Panc1 (cell line): Measurements from ENCODE around the gene KCNAB1. TPM values are rescaled to one million over a fixed set of nuclear protein-coding genes. Genes with fewer than 3 reads are reported as not detected.

Experiments
- ATAC-seq: fragments of 200-7000 bp; cut with Tn5 transposase; 2 replicates; pipeline ENCODE4 v1.9.1; 2020; ENCODE audit warnings: mild to moderate bottlenecking, moderate library complexity
- BruUV-seq: library from RNA; stranded (reverse); fragments of 400-500 nt; replicated peaks from 2 replicates; lab custom pipeline; 2021; lab: Mats Ljungman, UMichigan
- CTCF ChIA-PET: fragments of 300-600 bp; sonication (Branson Sonifier 250); formaldehyde crosslinking; loops from one replicate; lab custom pipeline; 2022; ENCODE audit warnings: antibody characterized with exemption; lab: Charles Lee
- POLR2A ChIA-PET: fragments of 300-600 bp; sonication (Branson Sonifier 250); formaldehyde crosslinking; loops from one replicate; lab custom pipeline; 2022; ENCODE audit warnings: antibody characterized with exemption; lab: Charles Lee
- DNase-seq: peaks from one replicate; pipeline ENCODE4 v3.0.0-alpha.2; 2010; ENCODE audit warnings: low read depth, low spot score
- H3K27ac ChIP-seq: 2 replicates; pipeline ENCODE4 v1.5.1; 2011; ENCODE audit warnings: mild to moderate bottlenecking, low read length, inconsistent platforms
- H3K27me3 ChIP-seq: fragments of 200-500 bp; sonication (Bioruptor generic); 2 replicates; pipeline ENCODE4 v1.6.0; 2014; ENCODE audit warnings: low read length, inconsistent platforms; ENCODE audit not compliant: control insufficient read depth, insufficient read depth
- H3K36me3 ChIP-seq: fragments of 200-500 bp; sonication (Bioruptor generic); 2 replicates; pipeline ENCODE4 v1.5.1; 2014; ENCODE audit warnings: inconsistent platforms, mild to moderate bottlenecking, low read length, moderate library complexity; ENCODE audit not compliant: control insufficient read depth, insufficient read depth
- H3K4me1 ChIP-seq: 2 replicates; pipeline ENCODE4 v1.5.1; 2011; ENCODE audit warnings: inconsistent platforms, mild to moderate bottlenecking, low read length, moderate library complexity; ENCODE audit not compliant: control insufficient read depth, insufficient read depth
- H3K4me3 ChIP-seq, 2 experiments: 2 replicates each; pipeline ENCODE4 v1.5.1; 2011 to 2012; ENCODE audit warnings: low read depth in 2 of 2, low read length in 2 of 2, mild to moderate bottlenecking in 2 of 2, inconsistent platforms in 1 of 2, moderate library complexity in 1 of 2
- H3K9me3 ChIP-seq: fragments of 200-500 bp; sonication (Bioruptor generic); 2 replicates; pipeline ENCODE4 v1.5.1; 2014; ENCODE audit warnings: low read depth, mild to moderate bottlenecking, inconsistent platforms, low read length, moderate library complexity; ENCODE audit not compliant: control insufficient read depth, insufficient read depth
- CTCF ChIP-seq: fragments of 450-650 bp; IDR thresholded peaks from 2 replicates; pipeline ENCODE4 v1.5.1; 2017; ENCODE audit warnings: mild to moderate bottlenecking
- POLR2AphosphoS5 ChIP-seq: IDR thresholded peaks from 2 replicates; pipeline ENCODE4 v1.6.1; 2012; ENCODE audit warnings: mild to moderate bottlenecking, low read depth, low read length, moderate library complexity
- SIN3A ChIP-seq: IDR thresholded peaks from 2 replicates; pipeline ENCODE4 v1.6.1; 2012; ENCODE audit warnings: low read depth, mild to moderate bottlenecking, low read length, moderate library complexity, borderline replicate concordance; ENCODE audit not compliant: insufficient read depth
- TCF7L2 ChIP-seq: IDR thresholded peaks from 2 replicates; pipeline ENCODE4 v1.6.1; 2011; ENCODE audit warnings: mild to moderate bottlenecking, low read depth, low read length, inconsistent platforms
- in situ Hi-C: cut with HindIII; loops from 2 replicates; pipeline ENCODE4 v1.10.0; 2016; ENCODE audit warnings: low sequenced_read_pairs, low pct_unique_long_range_greater_than_20kb
- intact Hi-C: fragments of 100-400 bp; cut with micrococcal nuclease; formaldehyde crosslinking; loops from one replicate; pipeline ENCODE4 v1.10.0; 2022; ENCODE audit not compliant: unreplicated experiment
- total RNA-seq: library from RNA; stranded (reverse); gene quantifications from one replicate; pipeline ENCODE4 v1.2.1, GENCODE V29; 2021; ENCODE audit not compliant: unreplicated experiment
- TF ChIP-seq, protein P1 (sequence below), 2 experiments: IDR thresholded peaks; 2 replicates each; pipeline ENCODE4 v1.6.1; 2011 to 2012; ENCODE audit warnings: low read depth in 2 of 2, control low read depth in 1 of 2, low read length in 1 of 2, mild to moderate bottlenecking in 1 of 2, moderate library complexity in 1 of 2; ENCODE audit not compliant: insufficient read depth in 1 of 2

KCNAB1 gene
- total RNA-seq, 1 experiment from 2014 or later, result not detected

- no peaks in the 10 kb centered on the region for H3K9me3 ChIP-seq
- no peaks in the 10 kb centered on the region for H3K4me1 ChIP-seq
- TF ChIP-seq, protein P1, sequence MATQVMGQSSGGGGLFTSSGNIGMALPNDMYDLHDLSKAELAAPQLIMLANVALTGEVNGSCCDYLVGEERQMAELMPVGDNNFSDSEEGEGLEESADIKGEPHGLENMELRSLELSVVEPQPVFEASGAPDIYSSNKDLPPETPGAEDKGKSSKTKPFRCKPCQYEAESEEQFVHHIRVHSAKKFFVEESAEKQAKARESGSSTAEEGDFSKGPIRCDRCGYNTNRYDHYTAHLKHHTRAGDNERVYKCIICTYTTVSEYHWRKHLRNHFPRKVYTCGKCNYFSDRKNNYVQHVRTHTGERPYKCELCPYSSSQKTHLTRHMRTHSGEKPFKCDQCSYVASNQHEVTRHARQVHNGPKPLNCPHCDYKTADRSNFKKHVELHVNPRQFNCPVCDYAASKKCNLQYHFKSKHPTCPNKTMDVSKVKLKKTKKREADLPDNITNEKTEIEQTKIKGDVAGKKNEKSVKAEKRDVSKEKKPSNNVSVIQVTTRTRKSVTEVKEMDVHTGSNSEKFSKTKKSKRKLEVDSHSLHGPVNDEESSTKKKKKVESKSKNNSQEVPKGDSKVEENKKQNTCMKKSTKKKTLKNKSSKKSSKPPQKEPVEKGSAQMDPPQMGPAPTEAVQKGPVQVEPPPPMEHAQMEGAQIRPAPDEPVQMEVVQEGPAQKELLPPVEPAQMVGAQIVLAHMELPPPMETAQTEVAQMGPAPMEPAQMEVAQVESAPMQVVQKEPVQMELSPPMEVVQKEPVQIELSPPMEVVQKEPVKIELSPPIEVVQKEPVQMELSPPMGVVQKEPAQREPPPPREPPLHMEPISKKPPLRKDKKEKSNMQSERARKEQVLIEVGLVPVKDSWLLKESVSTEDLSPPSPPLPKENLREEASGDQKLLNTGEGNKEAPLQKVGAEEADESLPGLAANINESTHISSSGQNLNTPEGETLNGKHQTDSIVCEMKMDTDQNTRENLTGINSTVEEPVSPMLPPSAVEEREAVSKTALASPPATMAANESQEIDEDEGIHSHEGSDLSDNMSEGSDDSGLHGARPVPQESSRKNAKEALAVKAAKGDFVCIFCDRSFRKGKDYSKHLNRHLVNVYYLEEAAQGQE (IDR thresholded peaks at IDR 0.05; ENCODE audit: insufficient read depth in 1 of 2, low read depth in 2 of 2, low read length in 1 of 2), result no peak
- no peak for TF ChIP-seq POLR2AphosphoS5
- no peak for TF ChIP-seq CTCF
- no peak for TF ChIP-seq SIN3A
- TF ChIP-seq TCF7L2, result no peak
- no peak for ATAC-seq
- intact Hi-C loops (no loop called here), in situ Hi-C loops (no loop called here)
- H3K4me3 ChIP-seq, result no peak overlapping the region
- CTCF ChIA-PET, result no interaction called here
- peaks cover 3% of the 10 kb centered on the region; the same call in 1 of the 2 replicates for H3K27me3 ChIP-seq
- no peak for DNase-seq
- H3K27ac ChIP-seq, result no peak overlapping the region
- POLR2A ChIA-PET, result no interaction called here
- no peaks in the 10 kb centered on the region for H3K36me3 ChIP-seq
- BruUV-seq, result no TSS peak
These were observed 466.8 kb downstream of the KCNAB1 start for GRCh38 chr3:156586905-156587759.

DNA sequence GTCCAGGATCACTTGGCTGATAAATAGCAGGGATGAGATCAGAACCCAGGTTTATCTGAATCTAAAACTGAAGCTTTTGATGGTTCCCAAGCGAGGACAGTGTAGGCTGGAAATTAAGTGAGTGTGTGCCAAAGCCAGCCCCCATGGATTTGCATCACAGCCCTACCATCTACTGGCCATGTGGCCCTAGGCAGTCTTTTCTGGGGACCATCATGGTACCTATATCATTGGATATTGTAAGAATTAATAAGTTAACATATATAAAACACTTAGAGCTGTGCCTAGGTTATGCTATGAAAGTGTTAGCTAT lies 467.3 kb downstream of the KCNAB1 start:
- Histone ChIP-seq H3K9me3 (no peaks in the 10 kb centered on the region), H3K4me3 (no peak overlapping the region), H3K36me3 (no peaks in the 10 kb centered on the region), H3K4me1 (no peaks in the 10 kb centered on the region), H3K27me3 (peaks cover 3% of the 10 kb centered on the region; the same call in 1 of the 2 replicates), H3K27ac (no peak overlapping the region)
- in situ Hi-C loops, result no loop called here
- no peak for DNase-seq
- intact Hi-C loops, result no loop called here
- no TSS peak for BruUV-seq
- ATAC-seq, result no peak
- ChIA-PET CTCF (no interaction called here), POLR2A (no interaction called here)
- no peak for TF ChIP-seq CTCF
- no peak for TF ChIP-seq POLR2AphosphoS5
- no peak for TF ChIP-seq SIN3A
- no peak for TF ChIP-seq TCF7L2
- TF ChIP-seq, protein P1 (IDR thresholded peaks at IDR 0.05; ENCODE audit: insufficient read depth in 1 of 2, low read depth in 2 of 2, low read length in 1 of 2), result no peak
